ENCODE measurements around the gene RPP30.
"Not testable (repeated sequence)": the region's sequence is repeated elsewhere in the genome, so short reads cannot be mapped to it uniquely, and the experiment has no call there.

DNA sequence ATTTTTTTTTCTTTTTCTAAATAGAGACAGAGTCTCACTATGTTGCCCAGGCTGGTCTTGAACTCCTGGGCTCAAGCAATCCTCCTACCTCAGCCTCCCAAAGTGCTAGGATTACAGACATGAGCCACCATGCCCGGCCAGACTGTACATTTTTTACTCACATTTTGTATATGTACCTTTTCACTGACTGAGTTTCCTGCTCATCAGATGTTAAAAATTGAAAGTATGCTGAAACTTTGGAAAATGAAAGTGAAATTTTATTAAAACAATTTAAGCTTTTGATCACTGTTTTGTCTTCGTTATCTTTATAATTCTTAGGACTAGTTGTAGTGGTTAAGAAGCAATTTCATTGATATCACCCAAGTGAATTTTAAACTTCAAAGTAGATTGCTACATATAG, 25.1 kb downstream of the RPP30 start:
- TF ChIP-seq, protein P1, sequence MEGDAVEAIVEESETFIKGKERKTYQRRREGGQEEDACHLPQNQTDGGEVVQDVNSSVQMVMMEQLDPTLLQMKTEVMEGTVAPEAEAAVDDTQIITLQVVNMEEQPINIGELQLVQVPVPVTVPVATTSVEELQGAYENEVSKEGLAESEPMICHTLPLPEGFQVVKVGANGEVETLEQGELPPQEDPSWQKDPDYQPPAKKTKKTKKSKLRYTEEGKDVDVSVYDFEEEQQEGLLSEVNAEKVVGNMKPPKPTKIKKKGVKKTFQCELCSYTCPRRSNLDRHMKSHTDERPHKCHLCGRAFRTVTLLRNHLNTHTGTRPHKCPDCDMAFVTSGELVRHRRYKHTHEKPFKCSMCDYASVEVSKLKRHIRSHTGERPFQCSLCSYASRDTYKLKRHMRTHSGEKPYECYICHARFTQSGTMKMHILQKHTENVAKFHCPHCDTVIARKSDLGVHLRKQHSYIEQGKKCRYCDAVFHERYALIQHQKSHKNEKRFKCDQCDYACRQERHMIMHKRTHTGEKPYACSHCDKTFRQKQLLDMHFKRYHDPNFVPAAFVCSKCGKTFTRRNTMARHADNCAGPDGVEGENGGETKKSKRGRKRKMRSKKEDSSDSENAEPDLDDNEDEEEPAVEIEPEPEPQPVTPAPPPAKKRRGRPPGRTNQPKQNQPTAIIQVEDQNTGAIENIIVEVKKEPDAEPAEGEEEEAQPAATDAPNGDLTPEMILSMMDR (IDR thresholded peaks at IDR 0.05), result not testable (repeated sequence)
- TF ChIP-seq POLR2A (IDR thresholded peaks at IDR 0.05), result not testable (repeated sequence)

Data from Peyer's patch (tissue), 4 donors.